Activated naive CD8-positive, alpha-beta T cell treated with anti-CD3 and anti-CD28 coated beads for 36 hours (primary cell): ENCODE measurements around the gene COX5A. TPM values are rescaled to one million over a fixed set of nuclear protein-coding genes. Genes with fewer than 3 reads are reported as not detected.

Experiments
- DNase-seq: peaks from one replicate; pipeline ENCODE4 v3.0.0; 2021
- H3K27ac Mint-ChIP-seq: one replicate; pipeline ENCODE4 v1.8.0; 2022; ENCODE audit warnings: mild to moderate bottlenecking, moderate library complexity, mixed read lengths
- H3K27me3 Mint-ChIP-seq: one replicate; pipeline ENCODE4 v1.8.0; 2022; ENCODE audit warnings: mild to moderate bottlenecking, mixed read lengths
- H3K36me3 Mint-ChIP-seq: one replicate; pipeline ENCODE4 v1.8.0; 2021; ENCODE audit warnings: mild to moderate bottlenecking, mixed read lengths
- H3K4me1 Mint-ChIP-seq: one replicate; pipeline ENCODE4 v1.8.0; 2021; ENCODE audit warnings: mixed read lengths
- H3K4me3 Mint-ChIP-seq: one replicate; pipeline ENCODE4 v1.8.0; 2022; ENCODE audit warnings: mild to moderate bottlenecking, moderate library complexity, mixed read lengths
- H3K9me3 Mint-ChIP-seq: one replicate; pipeline ENCODE4 v1.8.0; 2022; ENCODE audit warnings: mixed read lengths
- total RNA-seq, 2 experiments: library from RNA; stranded (reverse); gene quantifications; one replicate each; pipeline ENCODE4 v1.2.3, GENCODE V29; 2021

COX5A gene
- 100 to 1,000 TPM; 352 to 363 TPM for total RNA-seq

- Mint-ChIP-seq H3K4me3 (peak within 1 kb of the TSS; percentile 94), H3K9me3 (no peaks in the 10 kb centered on the region), H3K36me3 (peaks cover 19% of the 10 kb centered on the region), H3K4me1 (peaks cover 29% of the 10 kb centered on the region), H3K27me3 (no peaks in the 10 kb centered on the region), H3K27ac (peak within 1 kb of the TSS; percentile 90)
- DNase-seq = peak; percentile 97
Observed at GRCh38 chr15:74937590-74938371, at the start of gene COX5A. TSS of gene COX5A (minus strand) at chr15:74938073. CDS start at chr15:74938014, 59 bp downstream.

GRCh38 chr15:74983725-74984231, 45.9 kb upstream of the COX5A start:
- peak; percentile 70 for DNase-seq
- Mint-ChIP-seq H3K4me3 (no peak overlapping the region), H3K9me3 (no peaks in the 10 kb centered on the region), H3K27me3 (peaks cover 20% of the 10 kb centered on the region), H3K27ac (peak overlapping the region; percentile 80), H3K4me1 (peaks cover 13% of the 10 kb centered on the region), H3K36me3 (no peaks in the 10 kb centered on the region)

GRCh38 chr15:74982183-74982582, 44.3 kb upstream of the COX5A start:
- H3K4me3 Mint-ChIP-seq = no peak overlapping the region
- no peaks in the 10 kb centered on the region for H3K36me3 Mint-ChIP-seq
- no peak for DNase-seq
- H3K27ac Mint-ChIP-seq = peak overlapping the region; percentile 32
- H3K4me1 Mint-ChIP-seq = peaks cover 22% of the 10 kb centered on the region
- peaks cover 20% of the 10 kb centered on the region for H3K27me3 Mint-ChIP-seq
- H3K9me3 Mint-ChIP-seq = no peaks in the 10 kb centered on the region

GRCh38 chr15:74978503-74978902, 40.6 kb upstream of the COX5A start:
- Mint-ChIP-seq H3K36me3 (no peaks in the 10 kb centered on the region), H3K27ac (no peak overlapping the region), H3K27me3 (peaks cover 20% of the 10 kb centered on the region), H3K9me3 (no peaks in the 10 kb centered on the region), H3K4me3 (no peak overlapping the region), H3K4me1 (peaks cover 13% of the 10 kb centered on the region)
- DNase-seq = peak; percentile 31

GRCh38 chr15:74978077-74978476, 40.2 kb upstream of the COX5A start:
- H3K27me3 Mint-ChIP-seq = peaks cover 21% of the 10 kb centered on the region
- DNase-seq = no peak
- no peaks in the 10 kb centered on the region for H3K9me3 Mint-ChIP-seq
- H3K36me3 Mint-ChIP-seq = no peaks in the 10 kb centered on the region
- peaks cover 10% of the 10 kb centered on the region for H3K4me1 Mint-ChIP-seq
- no peak overlapping the region for H3K27ac Mint-ChIP-seq
- H3K4me3 Mint-ChIP-seq = no peak overlapping the region

GRCh38 chr15:74977599-74977998, 39.7 kb upstream of the COX5A start:
- H3K4me1 Mint-ChIP-seq = peaks cover 10% of the 10 kb centered on the region
- H3K9me3 Mint-ChIP-seq = no peaks in the 10 kb centered on the region
- H3K4me3 Mint-ChIP-seq = no peak overlapping the region
- H3K27ac Mint-ChIP-seq = no peak overlapping the region
- H3K27me3 Mint-ChIP-seq = peaks cover 25% of the 10 kb centered on the region
- DNase-seq = no peak
- H3K36me3 Mint-ChIP-seq = no peaks in the 10 kb centered on the region

- Mint-ChIP-seq H3K4me1 (peaks cover 10% of the 10 kb centered on the region), H3K9me3 (no peaks in the 10 kb centered on the region), H3K4me3 (no peak overlapping the region), H3K36me3 (no peaks in the 10 kb centered on the region), H3K27ac (no peak overlapping the region), H3K27me3 (peaks cover 22% of the 10 kb centered on the region)
- DNase-seq = no peak
Observed at GRCh38 chr15:74976159-74976558, 38.3 kb upstream of the COX5A start.

GRCh38 chr15:74967670-74968069, 29.8 kb upstream of the COX5A start:
- Mint-ChIP-seq H3K9me3 (no peaks in the 10 kb centered on the region), H3K4me3 (no peak overlapping the region), H3K36me3 (no peaks in the 10 kb centered on the region), H3K4me1 (no peaks in the 10 kb centered on the region), H3K27ac (no peak overlapping the region), H3K27me3 (peaks cover 5% of the 10 kb centered on the region)
- DNase-seq = no peak

GRCh38 chr15:74964794-74965193, 26.9 kb upstream of the COX5A start:
- Mint-ChIP-seq H3K4me3 (no peak overlapping the region), H3K27ac (no peak overlapping the region), H3K27me3 (peaks cover 24% of the 10 kb centered on the region)

GRCh38 chr15:74963213-74963612, 25.3 kb upstream of the COX5A start:
- H3K27ac Mint-ChIP-seq = no peak overlapping the region
- H3K36me3 Mint-ChIP-seq = no peaks in the 10 kb centered on the region
- peaks cover 40% of the 10 kb centered on the region for H3K27me3 Mint-ChIP-seq
- DNase-seq = no peak
- no peaks in the 10 kb centered on the region for H3K9me3 Mint-ChIP-seq
- H3K4me3 Mint-ChIP-seq = no peak overlapping the region
- H3K4me1 Mint-ChIP-seq = peaks cover 27% of the 10 kb centered on the region

More at GRCh38 chr15:74964794-74965193, 26.9 kb upstream of the COX5A start:
- no peaks in the 10 kb centered on the region for H3K36me3 Mint-ChIP-seq
- H3K9me3 Mint-ChIP-seq = no peaks in the 10 kb centered on the region
- peaks cover 15% of the 10 kb centered on the region for H3K4me1 Mint-ChIP-seq
- no peak for DNase-seq

- no peak overlapping the region for H3K27ac Mint-ChIP-seq
- peaks cover 31% of the 10 kb centered on the region for H3K4me1 Mint-ChIP-seq
- no peak overlapping the region for H3K4me3 Mint-ChIP-seq
- H3K9me3 Mint-ChIP-seq = no peaks in the 10 kb centered on the region
- no peak for DNase-seq
- H3K27me3 Mint-ChIP-seq = peaks cover 45% of the 10 kb centered on the region
- no peaks in the 10 kb centered on the region for H3K36me3 Mint-ChIP-seq
Observed at GRCh38 chr15:74962671-74963070, 24.8 kb upstream of the COX5A start.

- H3K27ac Mint-ChIP-seq = no peak overlapping the region
- DNase-seq = no peak
- peaks cover 50% of the 10 kb centered on the region for H3K27me3 Mint-ChIP-seq
- no peaks in the 10 kb centered on the region for H3K9me3 Mint-ChIP-seq
- no peak overlapping the region for H3K4me3 Mint-ChIP-seq
- H3K36me3 Mint-ChIP-seq = no peaks in the 10 kb centered on the region
- peaks cover 35% of the 10 kb centered on the region for H3K4me1 Mint-ChIP-seq
Observed at GRCh38 chr15:74962219-74962618, 24.3 kb upstream of the COX5A start.

- H3K27me3 Mint-ChIP-seq = peaks cover 50% of the 10 kb centered on the region
- H3K9me3 Mint-ChIP-seq = no peaks in the 10 kb centered on the region
- H3K36me3 Mint-ChIP-seq = no peaks in the 10 kb centered on the region
- DNase-seq = no peak
- peak overlapping the region; percentile 75 for H3K27ac Mint-ChIP-seq
- no peak overlapping the region for H3K4me3 Mint-ChIP-seq
- peaks cover 35% of the 10 kb centered on the region for H3K4me1 Mint-ChIP-seq
Observed at GRCh38 chr15:74961616-74962015, 23.7 kb upstream of the COX5A start.

GRCh38 chr15:74960995-74961588, 23.2 kb upstream of the COX5A start:
- H3K27ac Mint-ChIP-seq = peak overlapping the region; percentile 75
- no peaks in the 10 kb centered on the region for H3K36me3 Mint-ChIP-seq
- peak; percentile 40 for DNase-seq
- H3K4me3 Mint-ChIP-seq = no peak overlapping the region
- no peaks in the 10 kb centered on the region for H3K9me3 Mint-ChIP-seq
- H3K4me1 Mint-ChIP-seq = peaks cover 35% of the 10 kb centered on the region
- H3K27me3 Mint-ChIP-seq = peaks cover 50% of the 10 kb centered on the region

GRCh38 chr15:74960286-74960685, 22.4 kb upstream of the COX5A start:
- Mint-ChIP-seq H3K4me3 (no peak overlapping the region), H3K36me3 (peaks cover 4% of the 10 kb centered on the region), H3K9me3 (no peaks in the 10 kb centered on the region), H3K27me3 (peaks cover 53% of the 10 kb centered on the region), H3K27ac (no peak overlapping the region), H3K4me1 (peaks cover 40% of the 10 kb centered on the region)
- DNase-seq = no peak

- H3K27ac Mint-ChIP-seq = no peak overlapping the region
- no peak overlapping the region for H3K4me3 Mint-ChIP-seq
- peaks cover 4% of the 10 kb centered on the region for H3K36me3 Mint-ChIP-seq
- peaks cover 44% of the 10 kb centered on the region for H3K4me1 Mint-ChIP-seq
- no peaks in the 10 kb centered on the region for H3K9me3 Mint-ChIP-seq
- DNase-seq = no peak
- H3K27me3 Mint-ChIP-seq = peaks cover 58% of the 10 kb centered on the region
Observed at GRCh38 chr15:74959586-74959939, 21.7 kb upstream of the COX5A start.
